Tibial nerve (tissue), 4 donors: ENCODE measurements around the gene RAB36.

ENCODE experiments used
- EP300 ChIP-seq, 2 donors: sonication (generic); formaldehyde crosslinking; IDR thresholded peaks; one replicate each; pipeline ENCODE4 v1.6.1; 2017; ENCODE audit warnings: antibody characterized with exemption in 2 of 2, mild to moderate bottlenecking in 1 of 2
- TF ChIP-seq, protein P1 (sequence below), 5 experiments: fragments of 200-600 bp in 3 of 5; fragments of 450-650 bp in 2 of 5; sonication (generic) in 3 of 5; IDR thresholded peaks; one replicate each; pipeline ENCODE4 v1.5.1; 2016 to 2019; ENCODE audit warnings: antibody characterized with exemption in 5 of 5, mild to moderate bottlenecking in 3 of 5, moderate library complexity in 2 of 5

DNA sequence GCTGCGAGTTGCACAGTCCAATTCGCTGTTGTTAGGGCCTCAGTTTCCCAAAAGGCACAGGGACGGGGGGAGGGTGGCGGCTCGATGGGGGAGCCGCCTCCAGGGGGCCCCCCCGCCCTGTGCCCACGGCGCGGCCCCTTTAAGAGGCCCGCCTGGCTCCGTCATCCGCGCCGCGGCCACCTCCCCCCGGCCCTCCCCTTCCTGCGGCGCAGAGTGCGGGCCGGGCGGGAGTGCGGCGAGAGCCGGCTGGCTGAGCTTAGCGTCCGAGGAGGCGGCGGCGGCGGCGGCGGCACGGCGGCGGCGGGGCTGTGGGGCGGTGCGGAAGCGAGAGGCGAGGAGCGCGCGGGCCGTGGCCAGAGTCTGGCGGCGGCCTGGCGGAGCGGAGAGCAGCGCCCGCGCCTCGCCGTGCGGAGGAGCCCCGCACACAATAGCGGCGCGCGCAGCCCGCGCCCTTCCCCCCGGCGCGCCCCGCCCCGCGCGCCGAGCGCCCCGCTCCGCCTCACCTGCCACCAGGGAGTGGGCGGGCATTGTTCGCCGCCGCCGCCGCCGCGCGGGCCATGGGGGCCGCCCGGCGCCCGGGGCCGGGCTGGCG, 35.1 kb downstream of the RAB36 start, which contains the start of gene BCR:
- TF ChIP-seq, protein P1, sequence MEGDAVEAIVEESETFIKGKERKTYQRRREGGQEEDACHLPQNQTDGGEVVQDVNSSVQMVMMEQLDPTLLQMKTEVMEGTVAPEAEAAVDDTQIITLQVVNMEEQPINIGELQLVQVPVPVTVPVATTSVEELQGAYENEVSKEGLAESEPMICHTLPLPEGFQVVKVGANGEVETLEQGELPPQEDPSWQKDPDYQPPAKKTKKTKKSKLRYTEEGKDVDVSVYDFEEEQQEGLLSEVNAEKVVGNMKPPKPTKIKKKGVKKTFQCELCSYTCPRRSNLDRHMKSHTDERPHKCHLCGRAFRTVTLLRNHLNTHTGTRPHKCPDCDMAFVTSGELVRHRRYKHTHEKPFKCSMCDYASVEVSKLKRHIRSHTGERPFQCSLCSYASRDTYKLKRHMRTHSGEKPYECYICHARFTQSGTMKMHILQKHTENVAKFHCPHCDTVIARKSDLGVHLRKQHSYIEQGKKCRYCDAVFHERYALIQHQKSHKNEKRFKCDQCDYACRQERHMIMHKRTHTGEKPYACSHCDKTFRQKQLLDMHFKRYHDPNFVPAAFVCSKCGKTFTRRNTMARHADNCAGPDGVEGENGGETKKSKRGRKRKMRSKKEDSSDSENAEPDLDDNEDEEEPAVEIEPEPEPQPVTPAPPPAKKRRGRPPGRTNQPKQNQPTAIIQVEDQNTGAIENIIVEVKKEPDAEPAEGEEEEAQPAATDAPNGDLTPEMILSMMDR (IDR thresholded peaks at IDR 0.05): peak in 3 of 5 experiments; percentile 8 to 53 (median 12)
- TF ChIP-seq EP300 (IDR thresholded peaks at IDR 0.05): peak in 1 of 2 donors; percentile 73
